K562 (cell line): ENCODE results near the gene FTO. TPM values are rescaled to one million over a fixed set of nuclear protein-coding genes. Genes with fewer than 3 reads are reported as not detected.

Experiments used
- CTCFL ChIP-seq: IDR thresholded peaks from 2 replicates; pipeline ENCODE4 v1.6.1; 2011; ENCODE audit warnings: borderline replicate concordance, low read depth, mild to moderate bottlenecking, moderate library complexity, low read length; ENCODE audit not compliant: insufficient read depth, poor library complexity, severe bottlenecking
- E2F5 ChIP-seq: sonication (generic); formaldehyde crosslinking; IDR thresholded peaks from 2 replicates; pipeline ENCODE4 v1.8.0; 2022; ENCODE audit warnings: mild to moderate bottlenecking, missing genetic modification reagents
- FOXP4 ChIP-seq: sonication (generic); formaldehyde crosslinking; IDR thresholded peaks from 2 replicates; pipeline ENCODE4 v1.8.0; 2022; ENCODE audit warnings: mild to moderate bottlenecking, missing genetic modification reagents, borderline replicate concordance
- LEF1 ChIP-seq: fragments of 450-650 bp; IDR thresholded peaks from 2 replicates; pipeline ENCODE4 v1.6.1; 2016; ENCODE audit warnings: mild to moderate bottlenecking
- MGA ChIP-seq: fragments of 450-650 bp; IDR thresholded peaks from 2 replicates; pipeline ENCODE4 v1.6.1; 2016; ENCODE audit warnings: mild to moderate bottlenecking, moderate library complexity
- SLC30A9 ChIP-seq: fragments of 250-450 bp; sonication (Bioruptor Pico); IDR thresholded peaks from 2 replicates; pipeline ENCODE4 v1.8.0; 2022; ENCODE audit warnings: mild to moderate bottlenecking, moderate library complexity
- SUPT5H ChIP-seq: fragments of 450-650 bp; IDR thresholded peaks from 2 replicates; pipeline ENCODE4 v1.6.1; 2016
- TGIF2 ChIP-seq: sonication (generic); formaldehyde crosslinking; IDR thresholded peaks from 2 replicates; pipeline ENCODE4 v1.8.1; 2022; ENCODE audit warnings: mild to moderate bottlenecking, missing genetic modification reagents, moderate library complexity
- ZNF57 ChIP-seq: fragments of 450-650 bp; formaldehyde crosslinking; IDR thresholded peaks from 2 replicates; pipeline ENCODE4 v1.4.0; 2020; ENCODE audit warnings: mild to moderate bottlenecking, moderate library complexity
- ZNF586 ChIP-seq: fragments of 450-650 bp; formaldehyde crosslinking; conservative IDR thresholded peaks from 2 replicates; pipeline ENCODE4 v1.4.0; 2020; ENCODE audit warnings: mild to moderate bottlenecking, moderate library complexity
- polyA plus RNA-seq, 8 experiments: library from polyadenylated mRNA; depleted of rRNA in 4 of 8; stranded (reverse) in 5 of 8; unstranded in 3 of 8; fragments of >200 nt; fragmentation: Nextera tagmentation in 2 of 8; fragmentation: Illumina TruSeq in 1 of 8; extraction: Ambion mirVana in 2 of 8; extraction: Trizol in 1 of 8; gene quantifications; 2 replicates each; pipeline versions ENCODE4 v1.2.1 to v1.2.3, GENCODE V29; 2011 to 2014; ENCODE audit warnings: inconsistent platforms in 1 of 8, missing spikeins in 1 of 8
- total RNA-seq, 7 experiments: library from RNA; depleted of rRNA in 6 of 7; stranded (reverse); fragments of >200 nt in 6 of 7; fragmentation: Illumina TruSeq in 2 of 7; extraction: Trizol in 2 of 7; gene quantifications; 2 replicates each; pipeline versions ENCODE4 v1.2.1 to v1.2.3, GENCODE V29; 2011 to 2021; ENCODE audit warnings: low replicate concordance in 1 of 7

Gene FTO
- total and polyA plus RNA-seq, 9 of the 15 experiments (the other 6 are each of a cell fraction or from before 2014, with no cell fraction given), result 11.3 to 27.7 (median 25.5) TPM

- TF ChIP-seq MGA (no peak), E2F5 (CRISPR knock-in tag) (no peak), CTCFL (no peak), LEF1 (no peak), ZNF57 (no peak), FOXP4 (CRISPR knock-in tag) (no peak), TGIF2 (CRISPR knock-in tag) (no peak), ZNF586 (CRISPR knock-in tag) (no peak), SUPT5H (no peak), SLC30A9 (CRISPR knock-in tag) (no peak)
These were observed 322.5 kb downstream of the FTO start (continued) for GRCh38 chr16:54026456-54026855.
